OCI-LY3 (cell line): ENCODE data around the gene PLA2G4A.

Experiments
- CTCF ChIP-seq: fragments of 200-600, 300-600 bp; sonication (generic); IDR thresholded peaks from 2 replicates; pipeline ENCODE4 v1.5.1; 2014; ENCODE audit warnings: antibody characterized with exemption, low read length, low read depth
- EZH2phosphoT487 ChIP-seq: fragments of 200-600 bp; shearing (Covaris generic); IDR thresholded peaks from 2 replicates; pipeline ENCODE4 v1.6.1; 2018; ENCODE audit warnings: antibody characterized with exemption, mixed run types, low read depth

GRCh38 chr1:186966456-186966855 lies 137.7 kb downstream of the PLA2G4A start:
- TF ChIP-seq CTCF = no peak
- no peak for TF ChIP-seq EZH2phosphoT487
